GM21528 (cell line): ENCODE results near the gene GUCY2D.
"Not testable (repeated sequence)": the region's sequence is repeated elsewhere in the genome, so short reads cannot be mapped to it uniquely, and the experiment has no call there.

Source experiments
- ATAC-seq: cut with Tn5 transposase; IDR thresholded peaks from one replicate; pipeline ENCODE4 v1.9.1; 2021; ENCODE audit warnings: mild to moderate bottlenecking, moderate library complexity; ENCODE audit not compliant: unreplicated experiment, low FRiP score

GUCY2D gene

GRCh38 chr17:8001976-8002720 is at the start of gene GUCY2D:
Gene GUCY2D (plus strand): TSS chr17:8002615. CDS start chr17:8003048, 433 bp downstream.
- no peak for ATAC-seq

- not testable (repeated sequence) for ATAC-seq
Observed at GRCh38 chr17:7953266-7953665, 49.1 kb upstream of the GUCY2D start.

DNA sequence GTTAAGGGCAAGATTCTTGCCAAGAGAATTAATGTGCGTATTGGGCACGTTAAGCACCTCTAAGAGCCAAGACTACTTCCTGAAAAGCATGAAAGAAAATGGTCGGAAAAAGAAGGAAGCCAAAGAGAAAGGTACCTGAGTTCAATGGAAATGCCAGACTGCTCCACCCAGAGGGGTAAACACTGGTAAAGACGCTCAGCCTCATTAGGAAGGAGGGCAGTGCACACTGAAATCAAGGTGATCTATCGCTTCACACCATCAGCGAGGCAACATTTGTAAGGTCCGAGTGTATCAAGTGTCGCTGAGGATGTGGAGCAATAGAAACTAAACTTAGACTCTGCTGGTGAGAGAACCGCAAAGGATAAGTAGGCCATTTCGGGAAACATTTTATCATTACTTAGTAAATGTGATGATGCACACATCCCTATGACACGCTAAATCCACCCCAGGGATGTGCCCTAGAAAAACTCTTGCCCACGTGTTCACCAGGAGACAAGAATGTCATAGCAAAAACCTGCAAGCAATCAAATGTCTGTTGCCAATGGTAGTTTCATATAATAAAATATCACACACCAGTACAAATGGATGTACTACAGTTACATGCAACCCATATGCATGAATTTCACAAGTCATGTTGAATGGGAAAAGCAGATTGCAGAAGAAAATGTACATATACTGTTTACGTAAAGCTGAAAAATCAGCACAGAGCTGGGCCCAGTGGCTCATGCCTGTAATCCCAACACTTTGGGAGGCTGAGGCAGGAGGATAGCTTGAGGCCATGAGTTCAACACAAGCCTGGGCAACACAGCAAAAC is 46.8 kb upstream of the GUCY2D start:
- ATAC-seq = no peak

DNA sequence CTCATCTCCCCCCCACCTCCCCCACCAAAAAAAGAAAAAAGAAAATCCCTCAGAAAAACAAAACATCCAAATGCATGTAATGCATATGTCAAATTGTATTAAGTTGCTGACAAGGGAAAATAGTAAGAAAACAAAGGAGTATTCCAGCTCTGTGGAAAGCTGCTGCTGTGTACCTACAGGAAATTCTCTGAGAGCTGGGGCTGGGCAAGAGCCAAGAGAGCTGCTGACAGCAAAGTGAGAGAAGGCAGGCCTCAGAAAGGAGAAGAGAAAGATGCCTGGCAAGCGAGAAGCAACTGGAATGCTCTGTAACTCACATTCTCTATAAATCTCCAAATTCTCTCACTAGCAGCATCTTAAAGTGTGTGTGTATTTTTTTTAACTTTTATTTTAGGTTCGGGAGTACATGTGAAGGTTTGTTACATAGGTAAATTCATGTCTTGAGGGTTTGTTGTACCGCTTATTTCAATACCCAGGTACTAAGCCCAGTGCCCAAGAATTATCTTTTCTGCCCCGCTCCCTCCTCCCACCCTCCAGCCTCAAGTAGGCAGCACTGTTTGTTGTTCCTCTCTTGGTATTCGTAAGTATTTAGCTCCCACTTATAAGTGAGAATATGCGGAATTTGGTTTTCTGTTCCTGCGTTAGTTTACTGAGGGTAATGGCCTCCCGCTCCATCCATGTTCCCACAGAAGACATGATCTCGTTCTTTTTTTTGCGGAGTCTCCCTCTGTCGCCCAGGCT is 46.0 kb upstream of the GUCY2D start:
- ATAC-seq = no peak

DNA sequence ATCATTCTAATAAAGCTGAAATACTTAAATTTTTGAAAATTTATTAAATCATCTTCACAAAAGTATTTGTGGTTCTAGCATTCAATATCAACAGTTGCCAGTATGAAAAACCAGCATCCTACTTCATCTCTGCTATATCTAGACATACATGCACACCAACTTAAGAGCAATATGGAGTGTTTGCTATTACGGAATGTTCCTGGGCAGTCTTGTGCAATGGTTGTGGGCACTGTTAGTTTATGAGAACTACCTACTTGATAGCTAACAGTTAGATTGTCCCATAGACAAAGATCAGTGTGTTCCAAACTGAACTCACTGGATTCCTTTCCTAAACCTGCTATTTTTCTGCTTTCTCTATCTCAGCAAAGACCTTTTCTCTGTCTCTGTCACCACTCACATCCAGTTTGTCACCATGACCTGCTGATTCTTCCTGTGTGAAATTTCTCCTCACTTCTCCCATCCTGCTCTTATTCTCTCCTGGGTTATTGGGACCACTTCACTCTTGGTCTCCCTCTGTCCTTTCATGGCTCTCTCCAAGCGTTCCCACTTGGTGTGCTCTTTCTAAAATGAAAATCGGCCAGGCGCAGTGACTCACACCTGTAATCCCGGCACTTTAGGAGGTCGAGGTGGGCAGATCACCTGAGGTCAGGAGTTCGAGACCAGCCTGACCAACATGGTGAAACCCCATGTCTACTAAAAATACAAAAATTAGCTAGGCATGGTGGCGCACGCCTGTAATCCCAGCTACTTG is 42.7 kb upstream of the GUCY2D start:
- ATAC-seq = no peak

GRCh38 chr17:7961421-7961820 is 41.0 kb upstream of the GUCY2D start:
- ATAC-seq = no peak

DNA sequence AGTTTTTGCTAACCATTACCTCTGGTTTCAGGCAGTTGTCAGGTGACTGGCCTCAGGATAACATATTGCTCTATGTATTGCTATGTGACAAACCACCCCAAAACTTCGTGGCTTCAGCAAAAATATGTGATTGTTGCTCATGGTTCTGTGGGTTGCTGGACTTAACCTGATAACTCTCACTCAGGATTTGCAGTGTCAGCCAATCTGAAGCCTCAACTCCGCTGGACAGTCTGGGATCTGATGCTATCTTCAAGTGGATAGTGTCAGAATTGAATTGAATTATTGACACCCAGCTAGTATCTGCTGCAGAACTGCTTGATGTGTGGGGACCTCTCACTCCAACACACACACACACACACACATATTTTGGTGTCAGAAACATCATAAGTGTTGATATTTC is 34.7 kb upstream of the GUCY2D start:
- no peak for ATAC-seq

DNA sequence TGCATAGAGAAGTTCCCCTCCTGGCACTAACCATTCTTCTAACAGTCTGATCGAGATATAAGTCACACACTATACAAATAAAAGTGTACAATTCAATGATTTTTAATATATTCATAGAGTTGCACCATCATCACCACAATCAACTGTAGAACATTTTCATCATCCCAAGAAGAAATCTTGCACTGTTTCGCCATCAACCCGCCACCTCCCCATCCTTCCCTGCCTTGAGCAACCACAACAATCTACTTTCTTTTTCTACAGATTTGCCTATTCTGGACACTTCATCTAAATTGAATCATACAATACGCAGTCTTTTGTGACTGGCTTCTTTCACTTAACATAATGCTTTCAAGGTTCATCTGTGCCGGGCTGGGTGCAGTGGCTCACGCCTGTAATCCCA is 33.0 kb upstream of the GUCY2D start:
- no peak for ATAC-seq

GRCh38 chr17:7971651-7972050 is 30.8 kb upstream of the GUCY2D start:
- no peak for ATAC-seq

DNA sequence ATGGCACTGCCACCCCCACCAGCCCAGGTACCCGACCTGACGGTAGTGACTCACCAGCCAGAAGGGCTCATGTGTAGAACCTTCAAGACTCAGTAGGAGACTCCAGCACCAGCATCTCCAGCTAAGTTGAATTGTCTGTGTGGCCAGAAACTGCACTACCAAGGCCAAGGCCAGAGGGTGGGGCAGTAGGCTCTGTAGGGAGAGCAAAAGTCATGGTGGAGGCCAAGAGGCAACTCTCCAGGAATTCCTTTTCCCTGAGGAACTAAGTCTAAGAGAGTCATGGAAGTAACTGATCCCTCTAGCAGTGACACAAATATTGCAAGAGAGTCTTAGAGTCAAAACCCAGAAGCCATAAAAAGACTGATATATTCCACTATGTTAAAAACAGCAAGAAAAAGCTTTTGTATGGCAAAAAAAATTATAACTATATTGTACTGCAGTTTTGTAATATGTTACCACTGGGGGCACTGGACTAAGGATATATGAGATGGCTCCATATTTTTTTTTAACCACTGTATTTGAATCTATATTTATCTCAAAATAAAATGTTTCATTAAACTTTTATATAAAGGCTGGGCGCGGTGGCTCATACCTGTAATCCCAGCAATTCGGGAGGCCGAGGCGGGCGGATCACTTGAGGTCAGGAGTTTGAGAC is 30.2 kb upstream of the GUCY2D start:
- no peak for ATAC-seq

GRCh38 chr17:7974638-7975131 is 27.7 kb upstream of the GUCY2D start:
- no peak for ATAC-seq

GRCh38 chr17:7977039-7977438 is 25.4 kb upstream of the GUCY2D start:
- ATAC-seq = no peak

- ATAC-seq = no peak
Observed at GRCh38 chr17:7977805-7978204, 24.6 kb upstream of the GUCY2D start.

- no peak for ATAC-seq
Observed at GRCh38 chr17:7982173-7982572, 20.2 kb upstream of the GUCY2D start.

DNA sequence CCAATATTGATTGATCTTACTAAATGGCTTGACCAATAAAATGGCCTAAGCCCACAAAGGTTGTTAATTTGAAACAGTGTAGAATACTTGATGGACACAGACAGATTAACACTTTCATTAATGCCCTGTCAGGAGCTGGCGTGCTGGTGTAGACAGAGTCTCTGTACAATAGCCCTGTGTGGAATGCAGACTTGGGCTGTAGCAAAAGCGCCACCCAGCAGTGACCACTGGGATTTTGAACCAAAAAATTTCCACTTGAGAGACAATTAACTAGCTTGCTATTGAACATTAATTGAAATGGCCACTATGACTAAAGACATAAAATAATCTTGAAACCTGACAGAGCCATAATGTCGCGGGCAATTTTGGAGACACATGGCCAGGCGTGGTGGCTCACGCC is 19.7 kb upstream of the GUCY2D start:
- ATAC-seq = no peak

GRCh38 chr17:7984904-7985303 is 17.5 kb upstream of the GUCY2D start:
- ATAC-seq = no peak

DNA sequence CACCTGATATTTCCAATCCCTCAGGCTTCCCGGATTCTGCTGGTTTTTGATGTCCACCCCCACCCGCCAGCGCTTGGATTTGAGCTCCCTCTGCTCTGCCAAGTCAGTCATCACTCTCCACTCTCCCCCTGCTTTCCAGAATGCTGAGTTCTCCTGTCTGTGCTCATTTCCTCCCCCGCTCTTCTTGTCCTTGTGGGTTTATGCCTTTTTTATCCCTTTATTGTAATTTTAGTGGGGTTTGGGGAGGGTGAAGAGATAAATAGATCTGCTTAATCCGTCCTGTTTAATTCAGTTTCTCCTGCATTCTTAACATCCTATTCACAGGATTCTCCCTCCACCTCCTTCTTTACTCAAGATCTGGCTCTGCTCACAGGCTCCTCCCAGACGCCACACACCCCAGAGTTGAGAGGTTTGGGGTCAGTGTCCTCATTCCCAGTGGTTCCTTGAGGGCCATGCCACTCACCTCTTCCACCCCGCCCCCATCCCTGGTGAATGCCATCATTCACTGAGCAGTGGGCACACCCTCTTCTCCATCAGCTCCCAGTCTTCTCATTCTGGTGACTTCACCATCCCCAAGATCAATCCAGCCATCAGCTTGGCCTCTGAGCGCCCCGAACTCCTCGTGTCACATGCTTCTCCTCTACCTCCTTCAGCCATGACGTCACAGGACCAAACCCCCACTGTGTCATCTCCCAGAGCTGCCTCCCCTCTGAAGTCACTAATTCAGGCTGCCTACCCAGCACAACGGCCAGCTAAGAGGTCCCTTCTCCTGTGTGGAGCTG is 15.1 kb upstream of the GUCY2D start:
- no peak for ATAC-seq

- no peak for ATAC-seq
Observed at GRCh38 chr17:7988750-7989178, 13.7 kb upstream of the GUCY2D start.
